Measurements from ENCODE around the gene AMBRA1.

AMBRA1 gene

GRCh38 chr11:46388619-46389449 lies 205.0 kb downstream of the AMBRA1 start:
- no peaks in the 10 kb centered on the region for H3K36me3 ChIP-seq (ENCODE audit: insufficient read depth, low read length)
- H3K4me2 ChIP-seq (ENCODE audit: insufficient read depth, low read length) = no peak overlapping the region
- H3K79me2 ChIP-seq (ENCODE audit: insufficient read depth, low read length) = no peaks in the 10 kb centered on the region
- no peak for TF ChIP-seq EZH2 (IDR thresholded peaks at IDR 0.05; ENCODE audit: borderline replicate concordance, low read depth, low read length, severe bottlenecking)
- TF ChIP-seq CTCF (IDR thresholded peaks at IDR 0.05; ENCODE audit: borderline replicate concordance, extremely low read depth, low read length, poor library complexity, severe bottlenecking) = no peak
- no peaks in the 10 kb centered on the region for H3K4me1 ChIP-seq (ENCODE audit: insufficient read depth, low read length)
- no peak overlapping the region for H3K9ac ChIP-seq (ENCODE audit: low read depth, low read length)
- no peak overlapping the region for H3K27ac ChIP-seq (ENCODE audit: low read length)
- peaks cover 41% of the 10 kb centered on the region for H3K27me3 ChIP-seq (ENCODE audit: insufficient read depth, low read length, poor library complexity)
- no peak for ATAC-seq (ENCODE audit: insufficient read depth, low read depth)
- no peaks in the 10 kb centered on the region for H3K9me3 ChIP-seq (ENCODE audit: insufficient read depth, low read length, severe bottlenecking)
- no peak overlapping the region for H2AFZ ChIP-seq (ENCODE audit: low read depth, low read length)
- no peak for DNase-seq
- no peak overlapping the region for H3K4me3 ChIP-seq (ENCODE audit: low read depth in 1 of 2, low read length in 2 of 2)
- peaks cover 23% of the 10 kb centered on the region for H4K20me1 ChIP-seq (ENCODE audit: insufficient read depth, low read length)

DNA sequence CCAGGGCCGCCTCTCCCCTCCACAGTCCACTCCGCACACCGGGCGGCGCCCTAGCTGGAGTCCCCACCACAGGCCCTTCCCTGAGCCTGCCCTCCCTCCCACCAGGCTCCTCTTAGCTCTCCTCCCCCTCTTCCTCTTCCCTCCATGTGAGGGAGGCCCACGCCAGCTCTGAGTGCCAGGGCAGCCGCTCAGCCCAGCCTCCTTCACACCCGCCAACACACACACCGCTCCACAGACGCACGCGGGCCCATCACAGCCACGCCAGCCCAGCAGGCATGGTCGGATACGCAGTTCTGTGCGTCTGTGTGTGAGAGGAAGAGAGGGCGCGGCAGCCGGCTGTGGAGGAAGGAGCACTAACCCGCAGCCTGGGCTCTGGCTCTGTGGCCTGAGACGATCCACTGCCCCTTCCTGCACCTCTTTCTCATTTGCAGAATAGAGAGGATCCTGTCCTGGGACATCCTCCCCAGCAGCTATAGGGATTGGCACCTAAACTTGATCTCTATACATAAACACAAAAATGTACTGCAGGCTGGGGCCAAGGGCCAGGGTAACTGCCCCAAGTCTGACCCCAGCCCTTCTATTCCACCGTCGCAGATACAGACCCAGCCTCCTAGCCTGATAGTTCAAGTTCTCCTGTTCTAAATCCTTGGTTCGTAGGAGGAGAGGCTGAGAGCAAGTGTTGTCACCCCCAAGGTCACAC lies 205.8 kb downstream of the AMBRA1 start:
- Histone ChIP-seq H2AFZ (ENCODE audit: low read depth, low read length) (no peak overlapping the region), H3K9ac (ENCODE audit: low read depth, low read length) (no peak overlapping the region), H3K4me2 (ENCODE audit: insufficient read depth, low read length) (no peak overlapping the region), H3K27ac (ENCODE audit: low read length) (no peak overlapping the region), H3K79me2 (ENCODE audit: insufficient read depth, low read length) (no peaks in the 10 kb centered on the region), H4K20me1 (ENCODE audit: insufficient read depth, low read length) (peaks cover 17% of the 10 kb centered on the region), H3K4me1 (ENCODE audit: insufficient read depth, low read length) (no peaks in the 10 kb centered on the region), H3K27me3 (ENCODE audit: insufficient read depth, low read length, poor library complexity) (peaks cover 45% of the 10 kb centered on the region), H3K4me3 (ENCODE audit: low read depth in 1 of 2, low read length in 2 of 2) (no peak overlapping the region), H3K9me3 (ENCODE audit: insufficient read depth, low read length, severe bottlenecking) (no peaks in the 10 kb centered on the region), H3K36me3 (ENCODE audit: insufficient read depth, low read length) (no peaks in the 10 kb centered on the region)
- DNase-seq = no peak
- peak; percentile 11; the same call in 1 of the 3 replicates for ATAC-seq (ENCODE audit: insufficient read depth, low read depth)
- TF ChIP-seq CTCF (IDR thresholded peaks at IDR 0.05; ENCODE audit: borderline replicate concordance, extremely low read depth, low read length, poor library complexity, severe bottlenecking) (no peak), EZH2 (IDR thresholded peaks at IDR 0.05; ENCODE audit: borderline replicate concordance, low read depth, low read length, severe bottlenecking) (peak; percentile 57)

DNA sequence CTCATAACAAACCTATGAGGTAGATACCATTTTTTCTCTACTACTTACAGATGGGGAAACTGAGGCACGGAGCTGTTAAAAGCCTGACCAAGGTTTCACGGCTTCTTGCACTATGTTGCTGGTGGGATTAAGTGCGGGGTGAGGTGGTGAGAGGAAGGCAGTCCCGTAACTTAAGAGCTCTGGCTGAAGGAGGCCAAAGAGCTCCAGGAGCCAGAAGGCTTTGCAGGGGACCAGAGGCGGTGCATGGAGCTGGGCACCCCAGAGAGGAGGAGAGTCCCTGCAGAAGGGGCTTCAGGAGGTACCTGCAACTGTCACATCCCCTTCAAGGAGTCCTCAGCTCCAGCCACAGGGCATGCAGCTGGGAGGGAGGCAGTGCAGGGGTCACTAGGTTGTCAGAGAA lies 206.4 kb downstream of the AMBRA1 start:
- Histone ChIP-seq H3K4me2 (ENCODE audit: insufficient read depth, low read length) (no peak overlapping the region), H3K27ac (ENCODE audit: low read length) (no peak overlapping the region), H3K4me3 (ENCODE audit: low read depth in 1 of 2, low read length in 2 of 2) (no peak overlapping the region), H3K9ac (ENCODE audit: low read depth, low read length) (no peak overlapping the region), H3K27me3 (ENCODE audit: insufficient read depth, low read length, poor library complexity) (peaks cover 51% of the 10 kb centered on the region), H2AFZ (ENCODE audit: low read depth, low read length) (no peak overlapping the region), H3K36me3 (ENCODE audit: insufficient read depth, low read length) (no peaks in the 10 kb centered on the region), H3K79me2 (ENCODE audit: insufficient read depth, low read length) (no peaks in the 10 kb centered on the region), H3K9me3 (ENCODE audit: insufficient read depth, low read length, severe bottlenecking) (no peaks in the 10 kb centered on the region), H3K4me1 (ENCODE audit: insufficient read depth, low read length) (peaks cover 1% of the 10 kb centered on the region; the same call in 1 of the 2 replicates), H4K20me1 (ENCODE audit: insufficient read depth, low read length) (peaks cover 14% of the 10 kb centered on the region)
- DNase-seq (no peak), ATAC-seq (ENCODE audit: insufficient read depth, low read depth) (no peak)
- TF ChIP-seq EZH2 (IDR thresholded peaks at IDR 0.05; ENCODE audit: borderline replicate concordance, low read depth, low read length, severe bottlenecking) (no peak), CTCF (IDR thresholded peaks at IDR 0.05; ENCODE audit: borderline replicate concordance, extremely low read depth, low read length, poor library complexity, severe bottlenecking) (no peak)
